Suppressor macrophage treated with lipopolysaccharide for 4 hours (primary cell): ENCODE results near the gene OR51E1.

Experiments
- DNase-seq: peaks from one replicate; pipeline ENCODE4 v3.0.0-alpha.2; 2020

Gene OR51E1

GRCh38 chr11:4654635-4655369, 11.0 kb downstream of the OR51E1 start:
- DNase-seq: no peak

GRCh38 chr11:4658629-4659445, 15.1 kb downstream of the OR51E1 start:
- DNase-seq: no peak

GRCh38 chr11:4662876-4663275, 19.1 kb downstream of the OR51E1 start:
- DNase-seq: no peak

DNA sequence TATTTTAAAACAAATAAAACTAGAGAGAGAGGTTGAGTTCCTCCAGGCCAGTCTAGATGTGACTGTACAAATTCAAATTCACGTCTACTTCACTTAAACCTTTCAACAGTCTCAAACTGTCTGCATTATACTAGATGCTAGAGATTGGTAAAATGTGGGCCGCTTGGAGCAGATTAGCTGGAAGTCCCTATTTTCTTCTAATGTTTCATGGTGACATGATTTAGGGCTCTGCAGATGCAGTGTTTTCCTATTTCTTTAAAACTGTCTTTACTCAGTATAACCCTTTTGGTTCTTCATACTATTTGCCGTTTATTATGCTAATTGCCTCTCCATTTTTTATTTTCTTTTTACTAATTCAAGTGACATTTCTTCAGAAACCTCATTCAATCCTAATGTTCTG, 20.4 kb downstream of the OR51E1 start:
- no peak for DNase-seq

- DNase-seq: no peak
These were observed 21.0 kb downstream of the OR51E1 start for GRCh38 chr11:4664786-4665185.

GRCh38 chr11:4665424-4665823, 21.6 kb downstream of the OR51E1 start:
- DNase-seq: no peak

DNA sequence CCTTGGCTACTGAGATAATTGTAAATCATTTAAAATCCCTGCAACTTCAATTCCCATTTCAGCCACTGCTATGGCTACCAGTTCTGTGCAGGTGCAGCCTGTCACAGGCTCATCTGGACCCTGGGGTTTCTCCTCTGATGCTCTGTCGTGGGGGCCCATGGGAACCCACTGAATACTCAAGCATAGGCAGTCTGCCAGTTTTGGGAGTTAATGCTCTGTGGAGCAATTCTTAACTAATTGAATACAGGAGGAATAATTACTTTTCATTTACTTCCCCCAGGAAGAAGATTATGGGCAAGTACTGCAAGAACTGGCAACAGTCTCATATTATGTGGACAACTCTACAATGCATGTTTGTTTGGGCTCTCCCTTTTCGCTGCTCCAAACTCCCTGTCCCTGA, 28.0 kb downstream of the OR51E1 start:
- DNase-seq: no peak

- no peak for DNase-seq
These were observed 28.7 kb downstream of the OR51E1 start for GRCh38 chr11:4672470-4672869.

DNA sequence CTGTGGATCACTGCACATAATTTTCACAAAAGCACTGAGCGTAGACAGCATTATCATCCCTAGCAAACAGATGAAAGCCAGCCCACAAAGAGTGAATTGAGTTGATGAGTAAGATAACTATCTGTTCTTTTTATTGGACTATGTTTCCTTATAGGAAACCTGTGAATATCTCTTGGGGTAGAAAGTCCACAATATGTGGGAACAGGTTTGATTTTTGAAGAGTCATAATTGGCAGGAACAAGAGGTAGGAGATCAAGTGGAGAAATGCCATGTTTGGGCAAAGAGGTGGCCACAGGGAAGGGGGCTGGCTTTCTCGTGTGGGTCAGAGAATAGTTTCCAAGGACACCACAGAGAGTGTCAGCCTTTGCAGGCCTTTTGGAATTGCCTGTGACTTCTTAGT, 30.0 kb downstream of the OR51E1 start:
- DNase-seq: no peak

GRCh38 chr11:4677948-4678347, 34.2 kb downstream of the OR51E1 start:
- no peak for DNase-seq

DNA sequence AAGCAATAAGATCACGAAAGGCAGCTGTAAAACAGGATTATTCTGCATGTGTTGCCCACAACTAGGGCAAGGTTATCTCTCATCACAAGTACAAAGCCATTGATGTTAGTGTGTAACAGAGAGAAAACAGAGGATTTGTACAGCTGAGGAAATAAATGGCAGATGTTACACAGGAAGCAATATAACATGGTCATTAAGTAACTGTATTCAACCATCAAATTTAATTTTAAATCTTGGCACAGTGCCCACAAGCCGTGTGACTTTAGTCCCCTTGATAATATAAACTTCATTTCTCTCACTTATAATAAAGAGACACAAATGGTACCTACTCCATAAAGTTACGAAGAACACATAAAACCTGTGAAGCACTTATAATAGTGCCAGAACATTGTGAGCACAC, 36.6 kb downstream of the OR51E1 start:
- DNase-seq: no peak

- no peak for DNase-seq
These were observed 39.0 kb downstream of the OR51E1 start for GRCh38 chr11:4682623-4683419.

GRCh38 chr11:4684631-4685285, 41.0 kb downstream of the OR51E1 start:
- DNase-seq: no peak

DNA sequence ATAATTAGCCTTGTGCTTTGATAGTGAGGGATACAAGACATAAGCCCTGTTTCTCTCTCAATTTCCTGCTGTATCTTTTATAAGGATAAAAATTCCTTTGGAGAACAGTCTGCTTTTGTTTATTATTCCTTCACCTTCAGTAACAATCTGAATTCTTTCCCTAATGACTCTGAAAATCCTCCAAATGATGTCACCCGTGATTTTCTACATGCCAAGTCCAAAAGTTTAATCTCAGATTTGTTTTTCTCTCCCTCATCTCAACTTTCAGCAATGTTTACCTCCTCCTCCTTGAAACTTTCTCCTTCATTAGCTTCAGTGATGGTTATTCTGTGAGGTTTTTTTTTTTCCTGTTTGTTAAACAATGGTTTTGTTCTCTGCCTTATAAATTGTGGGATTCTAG, 51.7 kb downstream of the OR51E1 start:
- DNase-seq: no peak

- no peak for DNase-seq
These were observed 53.8 kb downstream of the OR51E1 start, which contains the start of gene OR51E2 for GRCh38 chr11:4697585-4697984. OR51E2 (minus strand) TSS chr11:4697853; CDS start chr11:4682711, 15,142 bp downstream.

DNA sequence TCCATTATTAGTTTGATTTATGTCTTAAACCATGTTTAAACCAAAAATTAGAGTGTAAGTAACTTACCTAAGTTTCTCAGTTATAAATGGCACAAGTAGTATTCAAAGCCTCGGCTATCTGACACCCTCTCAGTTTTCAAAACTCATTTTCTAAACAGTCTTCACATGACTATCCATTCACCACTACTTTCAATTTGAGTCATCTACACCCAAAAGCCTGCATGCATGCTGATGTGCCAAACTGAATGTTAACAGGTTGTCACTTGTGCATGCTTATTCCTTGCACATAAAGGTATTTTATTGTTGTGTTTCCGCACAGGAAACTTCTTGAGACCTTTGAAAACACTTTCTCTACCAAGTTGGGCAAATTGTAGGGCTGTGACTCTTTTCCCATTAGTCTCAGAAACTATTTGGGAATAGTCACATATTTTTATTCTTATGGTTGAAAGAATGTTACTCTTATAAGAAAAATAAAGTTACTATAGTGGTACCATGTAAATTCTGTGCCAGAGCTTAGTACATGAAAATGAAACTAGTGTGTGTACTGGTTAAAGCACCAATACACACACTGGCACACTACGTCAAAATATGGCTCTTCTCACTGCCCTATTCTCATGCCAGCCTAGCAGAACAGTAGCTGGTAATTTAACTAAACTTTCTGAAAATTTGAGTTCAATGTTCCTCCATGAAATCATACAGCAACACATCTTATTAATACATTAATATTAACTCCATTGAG, 56.1 kb downstream of the OR51E1 start:
- DNase-seq: no peak

GRCh38 chr11:4700436-4700820, 56.6 kb downstream of the OR51E1 start:
- no peak for DNase-seq

DNA sequence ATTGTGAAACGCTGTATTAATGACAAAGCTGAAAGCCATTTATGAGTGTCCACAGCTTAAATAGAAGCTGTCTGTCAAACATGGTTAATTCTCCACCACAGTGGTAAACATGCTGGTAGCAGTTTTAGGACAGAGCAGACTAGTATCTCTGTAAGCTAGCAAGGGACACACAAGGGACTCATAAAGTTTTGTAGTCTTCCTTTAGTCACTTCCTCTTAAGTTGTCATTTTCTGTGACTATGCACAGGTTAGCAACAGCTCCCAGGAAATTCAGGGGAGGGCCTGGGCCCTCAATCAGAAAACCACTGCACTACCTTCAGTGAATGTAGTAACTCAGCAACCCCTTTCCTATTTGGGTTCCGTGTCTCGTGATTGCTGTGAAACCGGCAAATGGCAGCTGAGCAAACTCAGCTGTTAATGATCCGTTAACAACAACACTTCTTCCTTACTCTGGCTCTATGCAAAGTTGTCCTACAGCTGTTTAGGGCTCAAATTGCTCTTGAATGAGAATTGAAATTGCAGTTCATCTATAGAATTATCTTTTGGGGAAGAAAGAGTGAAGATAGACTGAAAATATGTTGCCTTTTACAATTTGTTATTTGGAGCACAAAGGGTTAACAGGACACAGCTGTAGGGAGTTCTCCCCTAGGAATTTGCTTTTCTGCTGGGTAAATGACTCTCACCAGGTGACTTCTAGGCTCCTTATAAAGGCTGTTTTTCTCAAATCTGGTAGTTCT, 60.4 kb downstream of the OR51E1 start, which contains the start of gene MMP26:
TSS of gene MMP26 (plus strand) at position 731 of the 736 bp plus-strand sequence.
- no peak for DNase-seq

DNA sequence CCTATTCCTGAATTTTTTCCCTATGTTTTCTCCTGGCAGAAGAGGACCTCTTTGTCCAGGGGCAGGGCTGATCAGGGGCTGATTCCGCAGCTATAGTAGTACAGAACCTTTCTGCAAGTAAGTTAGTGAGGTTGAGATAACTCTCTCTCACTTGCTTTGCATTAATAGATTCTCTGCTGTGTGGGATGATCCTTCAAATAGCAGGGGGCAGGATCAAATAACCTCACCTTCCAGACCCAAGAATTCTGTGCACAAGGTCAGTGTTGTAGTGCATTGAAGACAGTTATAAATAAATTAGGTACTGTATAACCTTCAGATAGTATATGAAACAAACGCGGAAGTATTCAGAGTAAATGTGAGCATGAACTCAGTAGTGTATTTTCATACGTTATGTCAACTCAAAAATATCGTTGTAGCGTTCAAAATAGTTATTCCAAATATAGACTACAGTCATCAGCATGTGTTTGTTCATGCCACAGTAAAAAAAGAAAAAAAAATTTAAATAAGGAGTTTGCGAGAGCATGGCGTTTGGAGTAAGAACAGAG, 61.1 kb downstream of the OR51E1 start:
- DNase-seq: no peak
